AG04449 (cell line): Measurements from ENCODE around the gene BRIP1.
A peak's percentile ranks its signal among the peaks of the same experiment; 100 is the strongest.

ENCODE experiments used
- CTCF ChIA-PET: fragments of 350-600 bp; formaldehyde crosslinking; extraction: SDS; loops from one replicate; lab custom pipeline; 2021; ENCODE audit warnings: antibody characterized with exemption; lab: Yijun Ruan, JAX
- POLR2A ChIA-PET: fragments of 400-600, 350-600 bp; formaldehyde crosslinking; extraction: SDS; loops from one replicate; lab custom pipeline; 2020; ENCODE audit warnings: antibody characterized with exemption, inconsistent platforms; lab: Yijun Ruan, JAX
- DNase-seq: peaks from one replicate; pipeline ENCODE4 v3.0.0-alpha.2; 2010; ENCODE audit warnings: low read depth, low spot score
- H3K4me3 ChIP-seq: 2 replicates; pipeline ENCODE4 v1.5.1; 2011; ENCODE audit warnings: low read depth, mild to moderate bottlenecking, control low read depth, low read length
- CTCF ChIP-seq: IDR thresholded peaks from one replicate; pipeline ENCODE4 v1.5.1; 2011; ENCODE audit warnings: mild to moderate bottlenecking, moderate library complexity, low read length, control low read depth, inconsistent platforms; ENCODE audit not compliant: insufficient read depth; ENCODE audit errors: missing control alignments

BRIP1 gene

GRCh38 chr17:61656721-61657217 is 206.6 kb downstream of the BRIP1 start:
- ChIA-PET CTCF (no interaction called here), POLR2A (no interaction called here)
- no peak for TF ChIP-seq CTCF
- no peak overlapping the region for H3K4me3 ChIP-seq
- no peak for DNase-seq

- ChIA-PET POLR2A (no interaction called here), CTCF (interaction anchor here (1.0 to 1.7 kb wide), 4 partner anchors 15 to 191 kb away, joined by 3 to 6 read pairs (median 4); no protein-coding TSS in a partner anchor)
- no peak for TF ChIP-seq CTCF
- no peak for DNase-seq
- H3K4me3 ChIP-seq = no peak overlapping the region
Observed at GRCh38 chr17:61650749-61651148, 212.6 kb downstream of the BRIP1 start.

GRCh38 chr17:61648587-61648986 is 214.7 kb downstream of the BRIP1 start:
- no peak for DNase-seq
- no peak for TF ChIP-seq CTCF
- CTCF ChIA-PET = interaction anchor here (1.3 kb wide), 1 partner anchor 188 kb away, joined by 6 read pairs; no protein-coding TSS in a partner anchor
- POLR2A ChIA-PET = no interaction called here
- no peak overlapping the region for H3K4me3 ChIP-seq

- no peak for TF ChIP-seq CTCF
- DNase-seq = peak; percentile 36
- ChIA-PET CTCF (interaction anchor here (1.8 to 3.8 kb wide), 2 partner anchors 12 to 190 kb away, joined by 12 to 20 read pairs; no protein-coding TSS in a partner anchor), POLR2A (no interaction called here)
- no peak overlapping the region for H3K4me3 ChIP-seq
Observed at GRCh38 chr17:61647047-61647446, 216.3 kb downstream of the BRIP1 start.

- POLR2A ChIA-PET = no interaction called here
- no peak for TF ChIP-seq CTCF
- H3K4me3 ChIP-seq = no peak overlapping the region
- DNase-seq = no peak
- CTCF ChIA-PET = interaction anchor here (1.5 to 3.8 kb wide), 3 partner anchors 11 to 190 kb away, joined by 5 to 20 read pairs (median 12); no protein-coding TSS in a partner anchor
Observed at GRCh38 chr17:61646482-61646881, 216.8 kb downstream of the BRIP1 start.

GRCh38 chr17:61645920-61646319 is 217.4 kb downstream of the BRIP1 start:
- DNase-seq = no peak
- ChIA-PET CTCF (interaction anchor here (1.5 to 3.8 kb wide), 3 partner anchors 10 to 191 kb away, joined by 5 to 20 read pairs (median 12); no protein-coding TSS in a partner anchor), POLR2A (no interaction called here)
- no peak overlapping the region for H3K4me3 ChIP-seq
- no peak for TF ChIP-seq CTCF
